OCI-LY1 (cell line): Measurements from ENCODE around the gene TBC1D2B.

Experiments
- CTCF ChIP-seq: fragments of 200-600 bp; sonication (generic), shearing (Covaris generic); IDR thresholded peaks from 2 replicates; pipeline ENCODE4 v1.5.1; 2017; ENCODE audit warnings: mild to moderate bottlenecking, antibody characterized with exemption, low read length, moderate library complexity, mixed read lengths
- EZH2 ChIP-seq: fragments of 200-600 bp; sonication (generic), shearing (Covaris generic); IDR thresholded peaks from 2 replicates; pipeline ENCODE4 v1.8.0; 2017; ENCODE audit warnings: borderline replicate concordance, mixed run types, mild to moderate bottlenecking, antibody characterized with exemption, low read length, moderate library complexity, mixed read lengths

DNA sequence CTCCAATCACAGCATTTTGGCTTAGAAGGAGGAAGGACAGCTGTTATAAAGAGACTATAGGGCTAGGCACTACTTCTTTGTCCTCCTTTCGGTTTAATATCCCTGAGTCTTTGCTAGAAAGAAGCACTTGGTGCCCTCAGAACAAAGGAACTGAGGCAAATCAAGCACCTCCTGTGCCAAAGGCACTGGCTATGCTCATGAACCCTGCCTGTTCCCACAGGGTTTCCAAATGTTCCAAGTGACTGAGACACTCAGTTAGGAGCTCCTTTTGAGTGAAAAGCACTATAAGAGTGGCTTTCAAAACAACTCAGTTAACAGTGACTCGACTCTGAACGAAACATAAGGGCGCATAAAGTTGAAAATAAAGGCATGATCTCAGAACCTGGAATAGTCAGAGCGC, 25.0 kb downstream of the TBC1D2B start:
- TF ChIP-seq CTCF, result no peak
- no peak for TF ChIP-seq EZH2
